Epidermal melanocyte (primary cell): ENCODE measurements around the gene PIEZO2.
"Not testable (repeated sequence)": the region's sequence is repeated elsewhere in the genome, so short reads cannot be mapped to it uniquely, and the experiment has no call there.

Experiments used
- DNase-seq: peaks from one replicate; pipeline ENCODE4 v3.0.0; 2011; ENCODE audit warnings: low spot score; ENCODE audit not compliant: insufficient read length

The PIEZO2 gene

DNA sequence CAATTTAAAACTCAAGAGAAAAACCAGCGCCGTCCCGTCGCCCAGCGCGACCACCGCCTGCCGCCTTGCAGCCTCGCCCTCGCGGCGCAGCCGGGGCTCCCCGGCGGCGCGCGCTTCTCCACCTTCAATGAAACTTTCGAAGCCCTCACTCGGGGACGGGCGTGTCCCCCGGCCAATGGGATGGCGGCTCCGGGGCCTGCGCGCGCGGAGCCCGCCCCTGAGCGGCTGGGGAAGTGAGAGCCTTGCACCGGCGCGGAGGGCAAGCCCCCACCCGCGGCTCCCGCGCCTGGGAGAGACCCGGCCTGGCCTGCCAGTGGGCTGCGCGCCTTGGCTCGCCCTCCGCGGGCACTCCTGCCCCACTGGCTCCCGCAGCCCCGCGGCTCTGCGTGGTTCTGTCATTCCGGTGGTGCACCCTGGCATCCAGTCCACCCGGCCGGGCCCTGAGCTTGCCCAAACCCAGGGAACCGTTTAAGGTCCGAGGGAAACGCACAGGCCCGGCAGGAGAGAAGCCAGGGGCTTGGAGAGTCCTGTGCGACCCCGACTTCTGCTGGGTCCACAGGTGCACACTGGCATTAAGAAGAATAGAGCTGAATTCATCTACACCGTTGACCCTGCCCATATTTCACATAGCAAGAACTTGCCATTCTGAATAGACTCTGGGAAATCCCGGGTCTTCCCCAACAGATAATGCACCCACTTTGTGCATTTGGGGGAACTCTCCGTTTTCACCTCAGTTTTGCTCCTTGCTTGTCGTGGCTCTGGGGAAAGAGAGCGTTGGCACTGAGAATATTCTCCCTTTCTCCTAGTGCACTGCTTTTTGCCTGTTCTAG, at the start of gene PIEZO2:
TSS of gene PIEZO2 (minus strand) at position 129 of the 830 bp plus-strand sequence. CDS start 981 bp downstream, outside the sequence.
- DNase-seq: peak; percentile 68

DNA sequence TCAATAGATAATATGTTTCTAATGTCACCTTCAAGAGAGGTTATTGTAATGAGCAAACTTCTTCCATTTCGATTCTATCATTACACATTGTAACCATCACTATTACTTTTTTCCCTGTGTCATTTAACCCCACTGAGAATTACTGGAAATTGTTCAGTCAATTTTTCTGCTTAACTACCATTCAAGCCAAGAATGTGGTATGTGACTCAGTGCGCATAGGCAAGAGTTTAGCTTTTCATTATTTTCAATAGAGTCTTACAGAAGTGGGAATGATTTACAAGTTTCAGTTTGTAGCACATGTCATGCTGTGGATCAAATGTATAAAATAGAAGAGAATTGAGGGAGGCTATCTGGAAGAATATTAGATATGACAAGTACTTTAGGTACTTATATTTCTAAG, 34.3 kb upstream of the PIEZO2 start:
- no peak for DNase-seq

DNA sequence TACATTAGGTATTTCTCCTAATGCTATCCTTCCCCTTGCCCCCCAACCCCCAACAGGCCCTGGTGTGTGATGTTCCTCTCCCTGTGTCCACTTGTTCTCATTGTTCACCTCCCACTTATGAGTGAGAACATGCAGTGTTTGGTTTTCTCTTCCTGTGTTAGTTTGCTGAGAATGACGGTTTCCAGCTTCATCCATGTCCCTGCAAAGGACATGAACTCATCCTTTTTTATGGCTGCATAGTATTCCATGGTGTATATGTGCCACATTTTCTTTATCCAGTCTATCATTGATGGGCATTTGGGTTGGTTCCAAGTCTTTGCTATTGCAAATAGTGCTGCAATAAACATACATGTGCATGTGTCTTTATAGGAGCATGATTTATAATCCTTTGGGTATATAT, 32.3 kb upstream of the PIEZO2 start:
- not testable (repeated sequence) for DNase-seq

DNA sequence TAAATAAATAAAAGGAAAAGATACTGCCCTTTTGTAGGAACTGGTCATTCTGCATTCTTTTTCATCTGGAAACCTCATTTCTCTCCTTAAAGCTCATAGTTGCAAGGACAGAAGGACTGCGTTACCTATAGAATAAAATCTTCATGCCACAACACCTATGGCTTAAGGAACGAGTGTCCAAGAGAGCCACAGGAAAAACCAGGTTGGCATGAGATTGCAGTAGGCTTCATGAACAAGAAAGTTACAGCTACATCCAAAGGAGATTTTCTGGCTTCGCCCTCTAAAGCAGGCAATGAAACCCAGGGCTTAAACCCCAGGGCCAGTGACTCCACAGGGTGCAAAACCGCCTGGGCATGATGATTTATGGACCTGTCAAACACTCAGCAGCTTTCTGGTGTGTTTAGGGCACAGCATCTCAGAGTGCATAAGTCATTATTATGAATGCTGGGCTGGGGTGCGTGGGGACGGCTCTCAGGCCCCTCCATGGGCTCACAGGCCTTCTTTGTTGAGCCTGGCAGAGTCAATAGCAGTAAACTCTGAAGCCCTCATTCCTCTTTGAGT, 30.7 kb upstream of the PIEZO2 start:
- no peak for DNase-seq

DNA sequence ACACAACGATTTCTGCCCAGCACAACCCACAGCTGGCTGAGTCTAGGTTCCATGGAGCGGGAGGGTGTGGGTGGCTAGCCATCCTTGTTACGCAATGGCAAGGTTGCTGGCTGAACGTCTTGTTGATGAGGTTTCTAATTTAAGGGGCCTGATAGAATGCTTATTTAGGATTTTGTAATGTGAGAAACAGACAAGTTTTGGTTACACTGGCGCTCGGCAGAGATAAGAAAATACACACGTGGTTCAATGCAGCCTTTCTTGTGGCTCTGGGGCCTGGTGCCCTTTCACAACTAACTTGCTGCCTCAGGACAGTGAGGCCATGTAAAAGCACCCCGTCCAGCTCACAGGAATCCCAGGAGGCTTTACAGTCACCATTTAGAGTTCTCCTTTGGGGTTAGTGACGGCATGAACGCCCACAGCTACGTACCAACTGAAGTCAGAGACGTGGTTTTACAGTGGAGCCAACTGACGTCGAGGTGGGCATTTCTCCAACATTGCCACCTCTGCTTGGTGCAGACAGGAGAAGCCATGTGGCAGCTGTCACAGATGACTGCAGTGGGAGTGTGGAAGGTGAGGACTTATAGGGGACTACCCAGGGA, 29.7 kb upstream of the PIEZO2 start:
- no peak for DNase-seq

DNA sequence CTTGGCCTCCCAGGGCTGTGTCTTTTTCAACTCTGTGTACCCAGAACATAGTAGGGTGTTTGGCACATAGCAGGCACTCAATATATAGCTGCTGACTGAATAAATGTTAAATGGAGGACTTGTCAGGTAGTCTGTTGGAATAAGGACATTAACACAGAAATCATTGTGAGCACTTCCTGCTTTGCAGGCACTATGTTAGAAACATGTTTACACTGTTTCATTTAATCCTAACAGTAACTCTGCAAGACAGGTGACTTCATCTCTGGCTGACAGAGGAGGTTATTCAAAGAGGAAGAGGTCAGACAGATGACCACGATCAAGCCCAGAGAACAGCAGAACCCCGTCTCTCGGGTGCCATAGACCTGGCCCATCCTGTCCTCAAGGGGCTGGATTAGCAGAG, 28.0 kb upstream of the PIEZO2 start:
- DNase-seq: no peak

DNA sequence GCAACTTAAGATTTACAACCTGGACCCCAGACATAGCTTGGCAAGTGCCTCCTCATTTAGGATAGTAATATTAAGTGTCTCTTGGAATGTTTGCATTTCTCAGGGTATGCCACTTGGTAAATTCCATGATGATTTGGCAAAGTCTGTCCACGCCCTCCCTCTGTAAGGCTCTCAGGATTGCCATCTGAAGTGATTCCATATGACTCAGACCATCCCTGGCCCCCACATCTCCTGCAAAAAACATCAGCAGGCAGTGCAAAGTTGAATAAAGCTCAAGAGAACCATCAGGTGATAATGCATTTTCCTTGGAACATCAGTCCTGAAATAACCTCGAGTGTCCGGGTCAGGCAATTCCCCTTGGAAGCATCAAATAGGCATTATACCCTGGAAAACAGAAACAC, 27.1 kb upstream of the PIEZO2 start:
- DNase-seq: no peak

DNA sequence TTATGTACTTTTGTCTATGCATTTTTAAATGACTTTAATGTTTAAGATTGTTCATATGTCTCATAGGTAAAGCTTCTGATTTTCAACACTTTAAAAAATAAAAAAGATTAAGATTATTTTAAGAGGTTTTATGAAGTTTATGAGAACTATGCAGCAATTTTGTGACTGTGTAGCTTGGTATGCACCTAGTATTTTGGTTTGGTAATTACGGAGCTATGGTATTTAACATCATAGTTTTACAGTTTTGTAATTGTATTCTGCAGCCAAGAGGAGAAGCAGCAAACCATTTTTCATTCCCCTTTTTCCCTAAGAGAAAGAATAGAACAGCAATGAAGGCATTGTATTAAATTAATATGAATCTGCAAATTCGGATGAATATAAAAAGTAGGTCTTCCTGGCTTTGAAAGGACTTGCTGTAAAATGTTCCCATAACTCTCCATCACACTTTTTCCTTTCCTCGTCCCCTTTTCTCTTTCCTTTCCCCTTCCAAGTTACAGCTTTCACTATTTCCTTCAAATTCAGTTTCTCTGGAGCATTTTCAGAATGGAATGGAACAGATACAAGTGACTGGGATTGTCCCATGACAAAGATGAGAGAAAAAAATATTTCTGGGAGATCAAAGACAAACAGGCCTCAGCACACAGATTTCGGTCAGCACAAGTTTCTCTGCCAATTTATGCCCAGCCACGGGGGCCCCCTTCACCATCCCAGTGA, 26.1 kb upstream of the PIEZO2 start:
- no peak for DNase-seq

DNA sequence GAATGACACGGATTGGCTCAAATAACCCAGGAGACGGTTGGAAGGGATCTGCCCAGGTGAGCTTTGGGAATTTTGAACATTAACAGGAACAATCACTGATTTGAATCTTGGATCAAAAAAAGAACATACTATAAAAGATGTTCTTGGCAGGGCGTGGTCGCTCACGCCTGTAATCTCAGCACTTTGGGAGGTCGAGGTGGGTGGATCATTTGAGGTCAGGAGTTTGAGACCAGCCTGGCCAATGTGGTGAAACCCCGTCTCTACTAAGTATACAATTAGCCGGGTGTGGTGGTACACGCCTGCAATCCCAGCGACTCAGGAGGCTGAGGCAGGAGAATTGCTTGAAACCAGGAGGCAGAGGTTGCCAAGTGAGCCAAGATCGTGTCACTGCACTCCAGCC, 24.8 kb upstream of the PIEZO2 start:
- not testable (repeated sequence) for DNase-seq

DNA sequence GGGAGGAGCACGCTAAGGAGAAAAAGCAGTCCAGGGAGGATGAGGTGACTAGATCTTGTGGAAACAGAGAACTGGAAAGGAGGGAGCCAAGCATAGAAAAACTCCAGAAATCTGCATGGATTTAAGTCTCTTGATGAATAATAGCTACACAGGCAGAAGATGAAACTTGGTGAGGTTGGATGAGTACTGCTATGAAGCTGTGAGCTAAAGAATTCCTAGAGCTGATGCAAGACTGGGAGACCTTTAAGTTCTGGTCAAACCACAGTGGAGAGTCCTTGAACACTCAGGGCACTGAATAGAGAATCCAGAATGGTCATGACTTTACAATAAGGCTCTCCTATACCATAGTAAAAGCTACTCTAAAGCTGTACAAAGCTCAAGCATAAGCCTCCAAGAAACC, 18.4 kb upstream of the PIEZO2 start:
- no peak for DNase-seq

DNA sequence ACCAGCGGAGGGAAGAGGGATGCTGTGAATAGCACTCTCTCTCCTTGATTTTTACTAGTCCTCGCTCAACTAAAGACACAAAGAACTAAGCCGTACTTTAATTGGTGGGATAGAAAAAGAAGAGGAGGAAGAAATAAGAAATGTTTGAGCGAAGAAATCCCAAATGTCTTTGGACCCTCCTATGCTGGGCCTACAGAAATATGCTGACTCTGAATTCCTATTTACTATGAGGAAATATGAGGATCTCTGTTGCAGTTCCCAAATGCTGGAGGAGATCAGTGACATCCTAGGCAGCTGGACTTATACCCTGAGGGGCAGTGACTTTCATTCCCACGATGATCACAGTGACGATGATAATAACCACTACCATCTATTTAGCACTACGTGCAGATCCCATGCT, 16.6 kb upstream of the PIEZO2 start:
- DNase-seq: no peak

DNA sequence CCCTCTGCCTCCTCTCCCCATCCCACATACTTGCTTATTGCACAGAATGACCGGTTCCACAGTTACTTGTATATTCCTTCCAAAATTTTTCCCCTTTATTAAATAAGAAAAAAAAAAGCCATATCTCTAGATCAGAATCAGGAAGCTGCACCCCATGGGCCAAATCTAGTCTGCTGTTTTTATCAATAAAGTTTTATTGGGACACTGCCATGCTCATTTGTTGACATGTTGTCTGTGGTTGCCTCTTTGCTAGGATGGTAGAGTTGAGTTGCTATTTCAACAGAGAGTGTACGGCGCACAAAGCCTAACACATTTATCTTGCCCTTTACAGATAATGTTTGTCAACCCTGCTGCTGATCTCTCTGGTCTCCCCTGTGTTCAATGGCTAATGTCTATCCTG, 15.8 kb upstream of the PIEZO2 start:
- DNase-seq: no peak

DNA sequence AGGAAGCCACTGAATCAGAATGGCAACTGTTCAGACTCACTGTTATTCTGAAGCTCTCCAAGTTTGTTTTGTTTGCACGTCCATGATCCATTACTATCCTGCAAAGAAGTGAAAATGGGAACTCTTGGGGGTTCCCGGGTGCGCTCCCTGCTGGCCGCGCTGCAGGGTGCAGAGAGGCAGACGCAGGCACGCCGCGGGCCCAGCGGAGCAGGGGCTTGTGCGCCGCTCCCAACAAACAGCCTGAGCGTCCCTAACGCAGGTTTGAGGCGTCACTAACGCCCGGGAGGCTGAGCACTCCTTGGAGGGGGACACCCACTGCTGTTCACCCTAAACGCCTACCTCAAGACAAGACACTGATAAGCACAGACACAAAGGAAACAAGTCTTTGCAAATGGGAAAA, 14.3 kb upstream of the PIEZO2 start:
- DNase-seq: no peak

DNA sequence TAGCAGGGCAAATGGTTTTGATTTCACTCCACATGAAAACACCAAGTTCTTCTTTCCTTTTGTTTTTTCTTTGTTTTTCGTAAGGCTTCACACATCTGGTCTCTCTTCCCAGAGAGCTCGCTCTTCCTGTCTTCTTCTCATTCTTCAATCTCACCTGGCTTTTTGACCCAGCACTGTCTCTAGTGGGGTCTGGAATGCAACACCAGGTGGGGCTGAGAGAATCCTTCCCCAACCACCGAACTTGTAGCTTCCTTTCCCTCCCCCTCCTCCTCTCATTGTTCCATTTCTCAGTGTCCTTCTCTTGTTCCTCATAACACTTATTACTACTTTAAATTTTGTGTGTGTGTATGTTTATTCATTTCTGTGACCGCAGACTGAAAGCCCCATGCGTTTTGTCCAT, 13.5 kb upstream of the PIEZO2 start:
- DNase-seq: no peak

DNA sequence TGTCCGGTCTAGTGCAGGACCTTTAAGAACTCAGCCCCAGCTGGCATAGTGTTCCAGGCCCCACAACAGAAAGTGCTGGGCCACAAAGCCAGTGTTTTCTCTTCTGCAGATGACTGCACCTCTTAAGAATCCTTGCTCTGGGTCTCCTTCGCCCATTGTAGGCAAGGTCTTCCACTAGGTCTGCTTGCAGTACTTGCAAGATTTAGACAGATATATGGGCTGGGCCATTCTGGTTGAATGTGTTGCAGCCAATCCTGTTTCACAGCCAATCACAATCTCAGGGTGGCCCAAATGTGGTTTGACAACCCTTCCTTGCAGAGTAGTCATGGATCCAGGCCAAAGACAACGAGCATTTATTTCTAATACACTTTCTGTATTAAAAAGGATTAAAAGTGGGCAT, 13.1 kb upstream of the PIEZO2 start:
- no peak for DNase-seq

DNA sequence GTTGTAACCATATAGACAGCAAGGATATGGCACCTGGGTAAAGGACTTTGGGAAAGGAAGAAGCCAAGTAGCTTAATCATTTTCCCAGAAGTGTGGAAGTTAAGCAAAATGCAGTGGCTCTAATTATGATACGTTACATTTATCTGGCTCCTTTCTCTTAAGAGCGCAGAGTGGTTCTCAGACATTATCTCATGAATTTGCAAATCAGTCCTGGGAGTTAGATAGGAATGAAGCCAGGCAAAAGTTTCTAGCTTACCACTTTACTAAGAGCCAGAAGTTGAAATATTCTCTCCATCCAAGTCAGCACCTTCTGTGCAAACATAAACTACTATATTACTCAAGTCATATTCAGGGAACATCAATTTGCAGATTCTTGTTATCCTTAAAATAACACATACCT, 10.9 kb upstream of the PIEZO2 start:
- DNase-seq: no peak

DNA sequence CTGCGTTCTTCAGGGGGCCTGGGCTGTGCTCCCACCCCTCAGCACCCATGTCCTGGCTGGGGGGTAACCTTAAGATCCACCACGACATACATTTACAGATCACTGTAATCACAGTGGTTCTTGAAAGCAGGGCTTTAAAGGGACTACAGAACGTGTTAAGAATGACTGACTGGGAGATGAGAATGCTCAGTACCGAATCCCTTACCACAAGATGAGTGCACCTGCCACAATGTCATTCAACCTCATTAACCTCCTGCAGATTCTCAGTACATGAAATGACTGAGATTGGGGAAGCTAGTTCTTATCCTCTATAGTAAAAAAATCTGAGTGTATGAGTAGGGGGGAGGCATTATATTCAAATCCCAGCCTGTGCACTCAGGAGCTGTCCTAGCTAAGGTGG, 10.5 kb upstream of the PIEZO2 start:
- DNase-seq: no peak

DNA sequence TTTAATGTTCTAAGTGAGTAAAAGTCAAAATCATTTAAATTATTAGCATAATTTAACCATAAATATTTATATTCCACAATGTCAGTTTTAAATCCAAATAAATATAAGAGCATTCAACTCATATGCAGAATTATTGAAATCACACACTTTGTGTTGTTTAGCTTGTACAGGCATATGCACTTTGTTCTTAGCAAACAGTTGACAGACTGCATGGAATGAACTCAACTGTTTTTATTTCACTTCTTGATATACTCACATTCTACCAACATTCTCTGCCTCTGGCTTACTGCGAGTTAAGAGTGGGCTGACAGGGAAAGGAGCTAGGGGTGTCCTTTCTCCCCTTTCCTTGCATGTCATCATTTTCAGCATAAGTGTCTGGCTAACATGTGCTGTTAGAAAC, 7.6 kb upstream of the PIEZO2 start:
- DNase-seq: no peak

DNA sequence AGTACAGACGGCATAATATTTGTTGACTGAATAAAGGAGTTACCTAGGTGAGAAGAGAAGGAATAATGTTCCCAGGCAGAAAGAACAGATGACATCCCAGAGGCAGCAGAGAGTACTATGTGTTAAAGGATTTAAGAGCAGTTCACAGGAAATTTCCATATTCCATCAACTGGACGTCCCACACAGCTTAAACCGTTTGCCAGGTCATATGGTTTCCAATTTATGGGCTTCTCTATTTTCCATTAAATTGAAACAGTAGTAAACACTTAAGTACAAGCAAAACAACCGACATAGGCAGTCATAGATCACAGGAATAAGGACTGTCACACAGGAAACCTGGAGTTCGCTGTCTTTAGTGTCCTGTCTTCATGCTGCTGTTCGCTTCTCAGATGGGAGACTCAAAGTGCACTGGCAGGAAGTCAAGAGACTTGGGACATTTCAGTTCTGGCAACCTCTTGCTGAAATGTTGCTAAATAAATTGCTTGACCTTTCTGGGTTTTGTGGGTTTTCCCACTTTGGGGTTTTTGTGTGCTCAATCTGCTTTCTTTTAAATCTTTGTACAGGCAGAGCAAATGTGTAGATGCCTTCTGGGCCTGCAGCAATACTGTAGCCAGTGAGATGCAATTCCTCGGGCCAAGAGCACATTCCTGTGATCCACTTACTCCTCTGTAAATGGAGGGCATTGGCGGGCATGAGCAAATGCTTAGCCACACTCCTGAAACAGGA, 5.8 kb upstream of the PIEZO2 start:
- DNase-seq: peak; percentile 30

DNA sequence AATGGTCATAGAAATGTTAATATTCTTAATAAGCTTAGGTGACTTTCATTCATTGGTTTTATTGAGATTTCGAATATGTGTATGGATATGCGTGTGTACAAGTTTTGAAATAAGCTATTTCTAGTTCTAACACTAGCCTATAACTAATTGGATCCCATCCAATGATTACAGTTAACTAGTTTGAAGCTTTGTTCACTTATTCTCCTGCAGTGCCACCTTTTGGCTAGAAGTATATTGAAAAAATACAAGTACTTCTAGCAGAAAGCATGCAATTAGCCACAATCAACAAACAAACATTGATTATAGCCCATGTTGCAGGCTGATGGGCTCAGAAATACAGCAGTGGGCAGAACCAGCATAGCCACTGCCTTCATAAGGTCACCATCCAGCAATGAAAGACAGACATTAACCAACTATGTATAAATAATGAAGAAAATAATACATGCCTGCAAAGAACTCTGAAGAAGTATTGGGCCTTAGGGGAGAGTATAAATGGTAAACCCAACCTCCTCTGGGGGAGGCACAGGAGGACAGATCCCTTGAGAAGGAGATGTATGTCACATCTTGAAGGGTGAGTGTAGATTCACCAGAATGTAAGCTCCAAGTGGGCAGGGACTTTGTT, 5.1 kb upstream of the PIEZO2 start:
- no peak for DNase-seq

DNA sequence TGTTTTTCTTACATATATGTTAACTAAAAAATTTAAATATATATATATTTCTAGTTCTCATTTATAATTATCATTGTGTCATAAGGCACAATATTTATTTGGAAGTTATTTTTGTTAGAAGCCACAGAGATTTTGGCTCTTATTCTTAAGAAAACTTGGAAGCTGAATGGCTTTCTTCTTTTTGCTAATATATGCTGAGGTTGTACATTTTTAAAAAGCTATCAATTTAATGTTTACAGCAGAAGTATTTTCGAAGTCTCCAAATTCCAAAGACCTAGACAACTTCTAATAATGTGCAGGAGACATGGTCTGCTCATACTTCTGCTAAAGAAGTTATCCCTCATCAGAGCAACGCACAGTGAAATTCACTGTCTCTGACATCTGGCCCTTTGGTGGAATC, 3.7 kb upstream of the PIEZO2 start:
- DNase-seq: no peak
